IMR-90 (cell line): ENCODE measurements around the gene TMEM239. TPM values are rescaled to one million over a fixed set of nuclear protein-coding genes. Genes with fewer than 3 reads are reported as not detected.

Source experiments
- ATAC-seq: fragments of 200-7000 bp; cut with Tn5 transposase; 2 replicates; pipeline ENCODE4 v1.9.1; 2020; ENCODE audit warnings: low read depth, mild to moderate bottlenecking, moderate library complexity
- BruUV-seq: library from RNA; stranded (reverse); fragments of 400-500 nt; replicated peaks from 2 replicates; lab custom pipeline; 2021; lab: Mats Ljungman, UMichigan
- CTCF ChIA-PET: fragments of 300-600 bp; formaldehyde crosslinking; extraction: SDS; loops from one replicate; lab custom pipeline; 2021; ENCODE audit warnings: antibody characterized with exemption; lab: Yijun Ruan, JAX
- POLR2A ChIA-PET: fragments of 300-600 bp; sonication (Branson Sonifier 250); formaldehyde crosslinking; loops from one replicate; lab custom pipeline; 2022; ENCODE audit warnings: antibody characterized with exemption; ENCODE audit not compliant: unreplicated experiment; lab: Charles Lee
- DNase-seq: peaks from one replicate; pipeline ENCODE4 v3.0.0; 2013
- H2AFZ ChIP-seq: replicated peaks from 2 replicates; pipeline ENCODE3; 2013; ENCODE audit warnings: low read length, mild to moderate bottlenecking; ENCODE audit not compliant: poor library complexity
- H2AK5ac ChIP-seq: 2 replicates; pipeline ENCODE4 v1.6.1; 2013; ENCODE audit warnings: low read depth, low read length, inconsistent platforms
- H2AK9ac ChIP-seq: replicated peaks from 2 replicates; pipeline ENCODE3; 2013; ENCODE audit warnings: mild to moderate bottlenecking, low read depth, low read length, moderate library complexity; ENCODE audit not compliant: poor library complexity
- H2BK120ac ChIP-seq: 2 replicates; pipeline ENCODE4 v1.6.1; 2013; ENCODE audit warnings: low read depth, low read length, inconsistent platforms
- H2BK15ac ChIP-seq: 3 replicates; pipeline ENCODE4 v1.6.1; 2013; ENCODE audit warnings: low read depth, low read length, inconsistent platforms
- H2BK20ac ChIP-seq: 2 replicates; pipeline ENCODE4 v1.6.1; 2013; ENCODE audit warnings: low read depth, mild to moderate bottlenecking, inconsistent platforms, low read length, moderate library complexity
- H2BK5ac ChIP-seq: 2 replicates; pipeline ENCODE4 v1.6.1; 2013; ENCODE audit warnings: mild to moderate bottlenecking, low read depth, low read length, inconsistent platforms; ENCODE audit not compliant: poor library complexity, severe bottlenecking
- H3K14ac ChIP-seq: replicated peaks from 2 replicates; pipeline ENCODE4 v1.6.1; 2013; ENCODE audit warnings: low read depth, low read length, inconsistent platforms
- H3K18ac ChIP-seq: 2 replicates; pipeline ENCODE4 v1.6.1; 2013; ENCODE audit warnings: low read depth, low read length, control low read depth
- H3K23ac ChIP-seq: 2 replicates; pipeline ENCODE4 v1.6.1; 2013; ENCODE audit warnings: low read depth, low read length, inconsistent platforms
- H3K27ac ChIP-seq: 2 replicates; pipeline ENCODE4 v1.5.1; 2013; ENCODE audit warnings: mild to moderate bottlenecking, control low read depth, low read length; ENCODE audit not compliant: insufficient read depth
- H3K27me3 ChIP-seq: 2 replicates; pipeline ENCODE4 v1.6.1; 2013; ENCODE audit warnings: low read length; ENCODE audit not compliant: control insufficient read depth, insufficient read depth
- H3K36me3 ChIP-seq: 2 replicates; pipeline ENCODE4 v1.6.1; 2013; ENCODE audit warnings: low read length, mixed read lengths; ENCODE audit not compliant: control insufficient read depth, insufficient read depth
- H3K4ac ChIP-seq: 2 replicates; pipeline ENCODE4 v1.6.1; 2013; ENCODE audit warnings: low read depth, low read length, inconsistent platforms
- H3K4me1 ChIP-seq: 2 replicates; pipeline ENCODE4 v1.6.1; 2013; ENCODE audit warnings: low read length, mixed read lengths; ENCODE audit not compliant: control insufficient read depth, insufficient read depth
- H3K4me2 ChIP-seq: 2 replicates; pipeline ENCODE4 v1.6.1; 2013; ENCODE audit warnings: low read depth, mild to moderate bottlenecking, control low read depth, low read length, moderate library complexity
- H3K4me3 ChIP-seq: 2 replicates; pipeline ENCODE4 v1.5.1; 2013; ENCODE audit warnings: low read depth, mild to moderate bottlenecking, control low read depth, low read length, moderate library complexity; ENCODE audit not compliant: insufficient read depth
- H3K56ac ChIP-seq: 2 replicates; pipeline ENCODE4 v1.6.1; 2013; ENCODE audit warnings: low read length, inconsistent platforms; ENCODE audit not compliant: insufficient read depth; ENCODE audit errors: extremely low read depth
- H3K79me1 ChIP-seq, 2 experiments: 2 replicates each; pipeline ENCODE4 v1.6.1; 2013; ENCODE audit warnings: low read length in 2 of 2, inconsistent platforms in 1 of 2, low read depth in 1 of 2
- H3K9ac ChIP-seq: 2 replicates; pipeline ENCODE4 v1.6.1; 2013; ENCODE audit warnings: low read depth, low read length, control low read depth
- H3K9me1 ChIP-seq: 2 replicates; pipeline ENCODE4 v1.6.1; 2013; ENCODE audit warnings: low read length, inconsistent platforms; ENCODE audit not compliant: insufficient read depth
- H3K9me3 ChIP-seq: 2 replicates; pipeline ENCODE4 v1.6.1; 2013; ENCODE audit warnings: low read length; ENCODE audit not compliant: control insufficient read depth, insufficient read depth
- H4K20me1 ChIP-seq: 2 replicates; pipeline ENCODE4 v1.6.1; 2013; ENCODE audit warnings: low read length, inconsistent platforms; ENCODE audit not compliant: insufficient read depth
- H4K5ac ChIP-seq: 2 replicates; pipeline ENCODE4 v1.6.1; 2013; ENCODE audit warnings: mild to moderate bottlenecking, low read depth, low read length, control low read depth
- H4K8ac ChIP-seq, 2 experiments: 2 replicates each; pipeline ENCODE4 v1.6.1; 2013; ENCODE audit warnings: low read depth in 2 of 2, low read length in 2 of 2, control low read depth in 1 of 2, inconsistent platforms in 1 of 2
- H4K91ac ChIP-seq: 2 replicates; pipeline ENCODE4 v1.6.1; 2013; ENCODE audit warnings: low read depth, low read length, inconsistent platforms; ENCODE audit not compliant: insufficient read depth
- BHLHE40 ChIP-seq: fragments of 150-350 bp; IDR thresholded peaks from 2 replicates; pipeline ENCODE4 v1.6.1; 2016; ENCODE audit warnings: mild to moderate bottlenecking, low read depth, low read length
- CEBPB ChIP-seq: IDR thresholded peaks from 2 replicates; pipeline ENCODE4 v1.6.1; 2012; ENCODE audit warnings: low read depth, low read length, improper control_type of control experiment
- CHD1 ChIP-seq: IDR thresholded peaks from 2 replicates; pipeline ENCODE4 v1.6.1; 2012; ENCODE audit warnings: low read depth, low read length, improper control_type of control experiment
- ELK1 ChIP-seq: fragments of 150-350 bp; IDR thresholded peaks from 2 replicates; pipeline ENCODE4 v1.6.1; 2016; ENCODE audit warnings: low read depth, mild to moderate bottlenecking, low read length, moderate library complexity, borderline replicate concordance
- FOS ChIP-seq: fragments of 150-350 bp; IDR thresholded peaks from 2 replicates; pipeline ENCODE4 v1.6.1; 2016; ENCODE audit warnings: low read depth, low read length
- MAFK ChIP-seq: IDR thresholded peaks from 2 replicates; pipeline ENCODE4 v1.6.1; 2012; ENCODE audit warnings: low read depth, low read length, improper control_type of control experiment
- MAZ ChIP-seq: IDR thresholded peaks from 2 replicates; pipeline ENCODE4 v1.6.1; 2012; ENCODE audit warnings: low read depth, mild to moderate bottlenecking, low read length, improper control_type of control experiment, moderate library complexity, borderline replicate concordance
- NFE2L2 ChIP-seq: fragments of 150-350 bp; IDR thresholded peaks from 2 replicates; pipeline ENCODE4 v1.6.1; 2016; ENCODE audit warnings: low read depth, mild to moderate bottlenecking, low read length
- RCOR1 ChIP-seq: IDR thresholded peaks from 2 replicates; pipeline ENCODE4 v1.6.1; 2012; ENCODE audit warnings: mild to moderate bottlenecking, low read length, improper control_type of control experiment; ENCODE audit not compliant: insufficient replicate concordance
- RFX5 ChIP-seq: IDR thresholded peaks from 2 replicates; pipeline ENCODE4 v1.8.0; 2012; ENCODE audit warnings: low read depth, mild to moderate bottlenecking, low read length, moderate library complexity
- SMC3 ChIP-seq: fragments of 150-350 bp; IDR thresholded peaks from 2 replicates; pipeline ENCODE4 v1.6.1; 2016; ENCODE audit warnings: low read depth, mild to moderate bottlenecking, antibody characterized with exemption, low read length, moderate library complexity
- USF2 ChIP-seq: fragments of 150-350 bp; IDR thresholded peaks from 2 replicates; pipeline ENCODE4 v1.6.1; 2017; ENCODE audit warnings: mild to moderate bottlenecking, antibody characterized with exemption, low read length, low read depth
- WGBS, 2 experiments: methylation state at CpG; one replicate each; pipeline versions ENCODE4 v1.1.5 to v1.1.7; 2013; ENCODE audit warnings: missing lambda C conversion rate in 2 of 2; ENCODE audit not compliant: insufficient read length in 1 of 2; ENCODE audit errors: extremely low coverage in 2 of 2; 5-methylcytosine and 5-hydroxymethylcytosine counted together
- dilution Hi-C: fragments of 300-500 bp; cut with HindIII; formaldehyde crosslinking; loops from one replicate; pipeline ENCODE4 v1.14.3; 2018; ENCODE audit warnings: low sequenced_read_pairs; ENCODE audit not compliant: unreplicated experiment
- in situ Hi-C: fragments of 300-500 bp; cut with MboI; formaldehyde crosslinking; loops from 3 replicates; pipeline ENCODE4 v1.14.3; 2019; ENCODE audit warnings: low sequenced_read_pairs, inconsistent platforms, mixed read lengths
- intact Hi-C: fragments of 100-400 bp; cut with micrococcal nuclease; formaldehyde crosslinking; loops from 2 replicates; pipeline ENCODE4 v1.10.0; 2022
- polyA plus RNA-seq, 3 experiments: library from polyadenylated mRNA; depleted of rRNA; stranded (reverse); fragments of >200 nt; gene quantifications; 2 replicates each; pipeline ENCODE4 v1.2.3, GENCODE V29; 2012; ENCODE audit warnings: low replicate concordance in 1 of 3
- total RNA-seq: library from RNA; depleted of rRNA; stranded (reverse); fragments of >200 nt; gene quantifications from 2 replicates; pipeline ENCODE4 v1.2.3, GENCODE V29; 2012

Gene TMEM239
- total and polyA plus RNA-seq, 2 of the 4 experiments (the other 2 are of a cell fraction): 0.32 TPM; not detected in 1

- in situ Hi-C loops (loop anchor here (25.0 kb wide), 1 partner anchor 326 kb away; the partner anchor contains the start of gene ZNF343), intact Hi-C loops (no loop called here), dilution Hi-C loops (no loop called here)
- ATAC-seq (no peak), DNase-seq (no peak)
- H3K4me3 ChIP-seq: no peak overlapping the region
- no peak overlapping the region for H3K56ac ChIP-seq
- no peak overlapping the region for H3K4me2 ChIP-seq
- no peaks in the 10 kb centered on the region for H4K20me1 ChIP-seq
- no peak overlapping the region for H3K18ac ChIP-seq
- no peak overlapping the region for H3K9ac ChIP-seq
- H3K79me1 ChIP-seq: peaks cover 20 to 41% of the 10 kb centered on the region in 2 experiments
- no peak overlapping the region for H2BK120ac ChIP-seq
- H2AK5ac ChIP-seq: no peak overlapping the region
- H2BK20ac ChIP-seq: no peak overlapping the region
- no peak overlapping the region for H2BK15ac ChIP-seq
- H3K27ac ChIP-seq: no peak overlapping the region
- H4K5ac ChIP-seq: no peak overlapping the region
- no peaks in the 10 kb centered on the region for H3K9me3 ChIP-seq
- H3K27me3 ChIP-seq: no peaks in the 10 kb centered on the region
- WGBS, 2 experiments: 98% methylated on average over 11 of the region's 19 CpGs; no CpG with 5 or more reads in 1 of the 2 experiments
- H3K4ac ChIP-seq: no peak overlapping the region
- peaks cover 8% of the 10 kb centered on the region for H3K4me1 ChIP-seq
- no peak overlapping the region for H4K91ac ChIP-seq
- BruUV-seq: no TSS peak
- ChIA-PET POLR2A (no interaction called here), CTCF (no interaction called here)
- peaks cover 26% of the 10 kb centered on the region for H3K36me3 ChIP-seq
- H3K9me1 ChIP-seq: peaks cover 25% of the 10 kb centered on the region
- no peak overlapping the region for H2AFZ ChIP-seq
- no peak overlapping the region for H2AK9ac ChIP-seq
- TF ChIP-seq MAZ (no peak), SMC3 (no peak), ELK1 (no peak), MAFK (no peak), RFX5 (no peak), CEBPB (no peak), BHLHE40 (no peak), FOS (no peak), RCOR1 (no peak), USF2 (no peak), NFE2L2 (no peak), CHD1 (no peak)
- no peak overlapping the region for H4K8ac ChIP-seq
- no peak overlapping the region for H3K14ac ChIP-seq
- H3K23ac ChIP-seq: no peak overlapping the region
- H2BK5ac ChIP-seq: no peak overlapping the region
Observed at GRCh38 chr20:2838170-2838797, 22.1 kb downstream of the TMEM239 start.
